Neural cell (in vitro differentiated cells): Measurements from ENCODE around the gene SCAI. TPM values are rescaled to one million over a fixed set of nuclear protein-coding genes. Genes with fewer than 3 reads are reported as not detected.

Experiments used
- H2AFZ ChIP-seq: fragments of 200-600, 300-800 bp; sonication (generic), shearing (Covaris generic); 2 replicates; pipeline ENCODE4 v1.6.0; 2014; ENCODE audit warnings: low read depth, mild to moderate bottlenecking, antibody characterized with exemption, low read length, moderate library complexity
- H3F3A ChIP-seq: fragments of 200-600 bp; shearing (Covaris generic); 2 replicates; pipeline ENCODE4 v1.6.1; 2016; ENCODE audit warnings: mild to moderate bottlenecking, moderate library complexity, mixed read lengths, antibody characterized with exemption, low read length; ENCODE audit not compliant: insufficient read depth, poor library complexity, severe bottlenecking
- H3K27ac ChIP-seq: fragments of 200-600, 300-800 bp; sonication (generic), shearing (Covaris generic); 2 replicates; pipeline ENCODE4 v1.5.1; 2014; ENCODE audit warnings: mild to moderate bottlenecking, low read length, moderate library complexity
- H3K27me3 ChIP-seq: fragments of 300-800, 200-600 bp; sonication (generic), shearing (Covaris generic); 2 replicates; pipeline ENCODE4 v1.6.0; 2014; ENCODE audit warnings: mild to moderate bottlenecking, low read depth, low read length, moderate library complexity; ENCODE audit not compliant: insufficient read depth
- H3K36me3 ChIP-seq: fragments of 300-800, 200-600 bp; sonication (generic), shearing (Covaris generic); 2 replicates; pipeline ENCODE4 v1.5.1; 2014; ENCODE audit warnings: mild to moderate bottlenecking, antibody characterized with exemption, low read length, moderate library complexity; ENCODE audit not compliant: insufficient read depth
- H3K4me2 ChIP-seq: fragments of 300-800, 200-600 bp; sonication (generic), shearing (Covaris generic); 2 replicates; pipeline ENCODE4 v1.6.0; 2014; ENCODE audit warnings: mild to moderate bottlenecking, low read length
- H3K4me3 ChIP-seq: fragments of 300-800, 200-600 bp; sonication (generic), shearing (Covaris generic); 2 replicates; pipeline ENCODE4 v1.5.1; 2014; ENCODE audit warnings: mild to moderate bottlenecking, low read length, moderate library complexity
- H3K79me2 ChIP-seq: fragments of 200-600 bp; shearing (Covaris generic); replicated peaks from 2 replicates; pipeline ENCODE4 v1.6.0; 2014; ENCODE audit warnings: mild to moderate bottlenecking, low read length, moderate library complexity; ENCODE audit not compliant: insufficient read depth
- H3K9ac ChIP-seq: fragments of 300-800, 200-600 bp; sonication (generic), shearing (Covaris generic); 2 replicates; pipeline ENCODE4 v1.6.1; 2016; ENCODE audit warnings: mild to moderate bottlenecking, low read length, mixed read lengths
- H3K9me2 ChIP-seq: fragments of 200-600 bp; shearing (Covaris generic); 2 replicates; pipeline ENCODE4 v1.6.1; 2016; ENCODE audit warnings: mild to moderate bottlenecking, low read length, mixed read lengths; ENCODE audit not compliant: insufficient read depth
- H3K9me3 ChIP-seq: fragments of 200-600, 300-800 bp; sonication (generic), shearing (Covaris generic); 2 replicates; pipeline ENCODE4 v1.6.1; 2016; ENCODE audit warnings: mild to moderate bottlenecking, mixed run types, low read length, moderate library complexity, mixed read lengths
- H4K20me1 ChIP-seq: fragments of 200-600 bp; shearing (Covaris generic); 2 replicates; pipeline ENCODE4 v1.6.1; 2016; ENCODE audit warnings: mild to moderate bottlenecking, mixed run types; ENCODE audit not compliant: insufficient read depth
- EP300 ChIP-seq: fragments of 450-650 bp; conservative IDR thresholded peaks from 2 replicates; pipeline ENCODE4 v1.6.1; 2014; ENCODE audit warnings: antibody characterized with exemption, mild to moderate bottlenecking, moderate library complexity; ENCODE audit not compliant: poor library complexity, severe bottlenecking
- EZH2 ChIP-seq: fragments of 200-600, 300-800 bp; shearing (Covaris generic), sonication (generic); IDR thresholded peaks from 2 replicates; pipeline ENCODE4 v1.6.1; 2014; ENCODE audit warnings: antibody characterized with exemption, low read length, borderline replicate concordance, mild to moderate bottlenecking; ENCODE audit not compliant: insufficient read depth, poor library complexity, severe bottlenecking
- MXI1 ChIP-seq: fragments of 450-650 bp; conservative IDR thresholded peaks from 2 replicates; pipeline ENCODE4 v1.6.1; 2014; ENCODE audit warnings: antibody characterized with exemption, mild to moderate bottlenecking; ENCODE audit not compliant: poor library complexity, severe bottlenecking
- POLR2AphosphoS5 ChIP-seq: IDR thresholded peaks from 2 replicates; pipeline ENCODE4 v1.6.1; 2012
- RAD21 ChIP-seq: fragments of 450-650 bp; conservative IDR thresholded peaks from 2 replicates; pipeline ENCODE4 v1.6.1; 2014; ENCODE audit warnings: antibody characterized with exemption, mild to moderate bottlenecking, moderate library complexity
- SMC3 ChIP-seq: fragments of 450-650 bp; conservative IDR thresholded peaks from 2 replicates; pipeline ENCODE4 v1.6.1; 2014; ENCODE audit warnings: antibody characterized with exemption, mild to moderate bottlenecking, moderate library complexity; ENCODE audit not compliant: poor library complexity
- TAF1 ChIP-seq: IDR thresholded peaks from 2 replicates; pipeline ENCODE4 v1.6.1; 2012; ENCODE audit warnings: low read depth
- polyA plus RNA-seq: library from polyadenylated mRNA; depleted of rRNA; stranded (reverse); fragments of >200 nt; gene quantifications from 2 replicates; pipeline ENCODE4 v1.2.3, GENCODE V29; 2014
- TF ChIP-seq, protein P1 (sequence below): fragments of 450-650 bp; IDR thresholded peaks from 2 replicates; pipeline ENCODE4 v1.5.1; 2014; ENCODE audit warnings: antibody characterized with exemption, mild to moderate bottlenecking, moderate library complexity; ENCODE audit not compliant: poor library complexity, severe bottlenecking
- TF ChIP-seq, protein P2 (sequence below): IDR thresholded peaks from 2 replicates; pipeline ENCODE4 v1.6.1; 2012; ENCODE audit warnings: borderline replicate concordance

The SCAI gene
- polyA plus RNA-seq, 1 donor from 2014 or later: 43.2 TPM

DNA sequence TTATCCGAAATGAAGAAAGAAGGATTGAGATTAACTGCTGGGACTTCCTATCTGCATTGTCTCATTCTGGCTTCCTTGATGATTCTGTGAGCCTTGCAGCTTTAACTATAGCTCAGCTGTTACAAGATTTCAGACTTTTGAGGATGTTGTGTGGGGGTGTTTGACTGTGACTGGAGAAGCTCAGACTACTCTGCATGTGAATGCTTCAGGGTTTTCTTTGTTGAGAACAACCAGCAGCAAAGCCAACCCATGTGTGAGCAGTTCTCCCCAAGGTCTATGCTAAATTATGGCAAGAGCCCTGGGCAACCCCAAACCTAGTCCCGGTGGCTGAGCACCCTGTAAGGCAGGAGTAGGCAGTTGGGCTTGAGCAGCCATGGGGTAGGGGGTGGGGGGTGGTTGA lies 8.4 kb upstream of the SCAI start:
- Histone ChIP-seq H3K4me3 (no peak overlapping the region), H4K20me1 (no peaks in the 10 kb centered on the region), H3K36me3 (peaks cover 4% of the 10 kb centered on the region), H3F3A (no peaks in the 10 kb centered on the region), H3K4me2 (no peak overlapping the region), H3K79me2 (no peaks in the 10 kb centered on the region), H3K9me3 (no peaks in the 10 kb centered on the region), H2AFZ (no peak overlapping the region), H3K27ac (no peak overlapping the region), H3K27me3 (no peaks in the 10 kb centered on the region), H3K9me2 (no peaks in the 10 kb centered on the region), H3K9ac (no peak overlapping the region)
- TF ChIP-seq, protein P1, sequence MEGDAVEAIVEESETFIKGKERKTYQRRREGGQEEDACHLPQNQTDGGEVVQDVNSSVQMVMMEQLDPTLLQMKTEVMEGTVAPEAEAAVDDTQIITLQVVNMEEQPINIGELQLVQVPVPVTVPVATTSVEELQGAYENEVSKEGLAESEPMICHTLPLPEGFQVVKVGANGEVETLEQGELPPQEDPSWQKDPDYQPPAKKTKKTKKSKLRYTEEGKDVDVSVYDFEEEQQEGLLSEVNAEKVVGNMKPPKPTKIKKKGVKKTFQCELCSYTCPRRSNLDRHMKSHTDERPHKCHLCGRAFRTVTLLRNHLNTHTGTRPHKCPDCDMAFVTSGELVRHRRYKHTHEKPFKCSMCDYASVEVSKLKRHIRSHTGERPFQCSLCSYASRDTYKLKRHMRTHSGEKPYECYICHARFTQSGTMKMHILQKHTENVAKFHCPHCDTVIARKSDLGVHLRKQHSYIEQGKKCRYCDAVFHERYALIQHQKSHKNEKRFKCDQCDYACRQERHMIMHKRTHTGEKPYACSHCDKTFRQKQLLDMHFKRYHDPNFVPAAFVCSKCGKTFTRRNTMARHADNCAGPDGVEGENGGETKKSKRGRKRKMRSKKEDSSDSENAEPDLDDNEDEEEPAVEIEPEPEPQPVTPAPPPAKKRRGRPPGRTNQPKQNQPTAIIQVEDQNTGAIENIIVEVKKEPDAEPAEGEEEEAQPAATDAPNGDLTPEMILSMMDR: no peak
- TF ChIP-seq SMC3 (no peak), EZH2 (no peak), MXI1 (no peak), EP300 (no peak), TAF1 (no peak)
- TF ChIP-seq, protein P2, sequence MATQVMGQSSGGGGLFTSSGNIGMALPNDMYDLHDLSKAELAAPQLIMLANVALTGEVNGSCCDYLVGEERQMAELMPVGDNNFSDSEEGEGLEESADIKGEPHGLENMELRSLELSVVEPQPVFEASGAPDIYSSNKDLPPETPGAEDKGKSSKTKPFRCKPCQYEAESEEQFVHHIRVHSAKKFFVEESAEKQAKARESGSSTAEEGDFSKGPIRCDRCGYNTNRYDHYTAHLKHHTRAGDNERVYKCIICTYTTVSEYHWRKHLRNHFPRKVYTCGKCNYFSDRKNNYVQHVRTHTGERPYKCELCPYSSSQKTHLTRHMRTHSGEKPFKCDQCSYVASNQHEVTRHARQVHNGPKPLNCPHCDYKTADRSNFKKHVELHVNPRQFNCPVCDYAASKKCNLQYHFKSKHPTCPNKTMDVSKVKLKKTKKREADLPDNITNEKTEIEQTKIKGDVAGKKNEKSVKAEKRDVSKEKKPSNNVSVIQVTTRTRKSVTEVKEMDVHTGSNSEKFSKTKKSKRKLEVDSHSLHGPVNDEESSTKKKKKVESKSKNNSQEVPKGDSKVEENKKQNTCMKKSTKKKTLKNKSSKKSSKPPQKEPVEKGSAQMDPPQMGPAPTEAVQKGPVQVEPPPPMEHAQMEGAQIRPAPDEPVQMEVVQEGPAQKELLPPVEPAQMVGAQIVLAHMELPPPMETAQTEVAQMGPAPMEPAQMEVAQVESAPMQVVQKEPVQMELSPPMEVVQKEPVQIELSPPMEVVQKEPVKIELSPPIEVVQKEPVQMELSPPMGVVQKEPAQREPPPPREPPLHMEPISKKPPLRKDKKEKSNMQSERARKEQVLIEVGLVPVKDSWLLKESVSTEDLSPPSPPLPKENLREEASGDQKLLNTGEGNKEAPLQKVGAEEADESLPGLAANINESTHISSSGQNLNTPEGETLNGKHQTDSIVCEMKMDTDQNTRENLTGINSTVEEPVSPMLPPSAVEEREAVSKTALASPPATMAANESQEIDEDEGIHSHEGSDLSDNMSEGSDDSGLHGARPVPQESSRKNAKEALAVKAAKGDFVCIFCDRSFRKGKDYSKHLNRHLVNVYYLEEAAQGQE: no peak

DNA sequence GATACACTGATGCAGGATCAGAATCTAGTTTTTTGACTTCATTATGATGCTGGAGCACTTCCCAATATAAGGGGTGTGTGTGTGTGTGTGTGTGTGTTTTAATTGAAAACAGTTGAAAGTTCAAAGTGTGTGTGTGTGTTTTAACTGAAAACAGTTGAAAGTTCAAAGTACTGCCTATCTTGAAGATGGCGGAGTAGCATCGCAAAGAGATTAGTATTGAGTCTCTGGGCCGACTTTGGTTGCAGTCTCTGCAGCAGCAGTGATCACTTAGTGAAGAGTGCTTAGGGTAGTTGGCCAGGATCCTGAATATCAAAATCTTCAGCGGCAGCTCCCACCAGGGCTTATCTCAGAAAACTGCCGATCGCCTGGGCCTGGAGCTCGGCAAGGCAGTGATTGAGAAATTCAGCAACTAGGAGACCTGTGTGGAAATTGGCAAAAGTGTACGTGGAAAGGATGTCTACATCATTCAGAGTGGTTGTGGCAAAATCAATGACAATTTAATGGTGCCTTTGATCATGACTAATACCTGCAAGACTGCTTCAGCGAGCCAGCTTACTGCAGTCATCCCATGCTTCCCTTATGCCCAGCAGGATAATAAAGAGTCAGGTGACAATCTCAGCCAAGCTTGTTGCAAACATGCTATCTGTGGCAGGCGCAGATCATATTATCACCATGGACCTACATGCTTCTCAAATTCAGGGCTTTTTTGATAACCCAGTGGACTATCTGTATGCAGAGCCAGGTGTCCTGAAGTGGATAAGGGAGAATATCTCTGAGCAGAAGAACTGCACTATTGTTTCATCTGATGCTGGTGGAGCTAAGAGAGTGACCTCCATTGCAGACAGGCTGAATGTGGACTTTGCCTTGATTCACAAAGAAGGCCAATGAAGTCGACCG lies 7.3 kb upstream of the SCAI start:
- no peaks in the 10 kb centered on the region for H3K79me2 ChIP-seq
- H4K20me1 ChIP-seq: no peaks in the 10 kb centered on the region
- no peak overlapping the region for H3K9ac ChIP-seq
- H3K9me2 ChIP-seq: no peaks in the 10 kb centered on the region
- no peaks in the 10 kb centered on the region for H3F3A ChIP-seq
- H3K36me3 ChIP-seq: peaks cover 4% of the 10 kb centered on the region
- no peaks in the 10 kb centered on the region for H3K27me3 ChIP-seq
- TF ChIP-seq TAF1 (no peak), EP300 (no peak), POLR2AphosphoS5 (no peak), MXI1 (no peak), SMC3 (no peak), RAD21 (no peak)
- TF ChIP-seq, protein P2: no peak
- H3K27ac ChIP-seq: no peak overlapping the region
- no peak overlapping the region for H3K4me3 ChIP-seq
- H3K4me2 ChIP-seq: no peak overlapping the region
- no peak overlapping the region for H2AFZ ChIP-seq
- no peaks in the 10 kb centered on the region for H3K9me3 ChIP-seq
